SK-N-SH treated with all-trans-retinoic acid at 6 μM for 48 hours (cell line): ENCODE measurements around the gene AUTS2.
"Not testable (repeated sequence)": the region's sequence is repeated elsewhere in the genome, so short reads cannot be mapped to it uniquely, and the experiment has no call there.

Experiments used
- ATAC-seq: fragments of 200-7000 bp; cut with Tn5 transposase; 3 replicates; pipeline ENCODE4 v1.9.1; 2020; ENCODE audit warnings: mild to moderate bottlenecking, moderate library complexity
- ARNTL ChIP-seq: fragments of 450-650 bp; formaldehyde crosslinking; IDR thresholded peaks from 2 replicates; pipeline ENCODE4 v1.5.0; 2020; ENCODE audit warnings: low read depth, mild to moderate bottlenecking, moderate library complexity, borderline replicate concordance
- BACH2 ChIP-seq: fragments of 250-450 bp; sonication (Bioruptor Pico); IDR thresholded peaks from 2 replicates; pipeline ENCODE4 v1.9.0; 2021; ENCODE audit warnings: mild to moderate bottlenecking, borderline replicate concordance
- CSDC2 ChIP-seq: fragments of 250-450 bp; sonication (Bioruptor Pico); IDR thresholded peaks from 2 replicates; pipeline ENCODE4 v1.5.0; 2020; ENCODE audit warnings: mild to moderate bottlenecking, moderate library complexity
- CSRNP3 ChIP-seq: fragments of 250-450 bp; sonication (Bioruptor Pico); IDR thresholded peaks from 2 replicates; pipeline ENCODE4 v1.5.1; 2021; ENCODE audit warnings: mild to moderate bottlenecking, moderate library complexity
- GLIS3 ChIP-seq: fragments of 250-450 bp; sonication (Bioruptor Pico); IDR thresholded peaks from 2 replicates; pipeline ENCODE4 v1.5.0; 2020; ENCODE audit warnings: mild to moderate bottlenecking, moderate library complexity
- OSR1 ChIP-seq: fragments of 250-450 bp; sonication (Bioruptor Pico); IDR thresholded peaks from 2 replicates; pipeline ENCODE4 v1.8.0; 2022; ENCODE audit warnings: moderate library complexity, mild to moderate bottlenecking, inconsistent platforms
- PATZ1 ChIP-seq: fragments of 250-450 bp; sonication (Bioruptor Pico); IDR thresholded peaks from 2 replicates; pipeline ENCODE4 v1.8.0; 2020; ENCODE audit warnings: mild to moderate bottlenecking, moderate library complexity, borderline replicate concordance
- POU6F1 ChIP-seq: fragments of 250-450 bp; sonication (Bioruptor Pico); IDR thresholded peaks from 2 replicates; pipeline ENCODE4 v1.8.0; 2021; ENCODE audit warnings: low read depth, mild to moderate bottlenecking, moderate library complexity, borderline replicate concordance
- PPARA ChIP-seq: fragments of 250-450 bp; sonication (Bioruptor Pico); IDR thresholded peaks from 2 replicates; pipeline ENCODE4 v1.5.0; 2020; ENCODE audit warnings: mild to moderate bottlenecking, borderline replicate concordance
- RARB ChIP-seq: fragments of 250-450 bp; sonication (Bioruptor Pico); IDR thresholded peaks from 2 replicates; pipeline ENCODE4 v1.8.0; 2021; ENCODE audit warnings: mild to moderate bottlenecking, moderate library complexity
- SNAI2 ChIP-seq: fragments of 250-450 bp; sonication (Bioruptor Pico); IDR thresholded peaks from 2 replicates; pipeline ENCODE4 v1.5.0; 2020; ENCODE audit warnings: mild to moderate bottlenecking, moderate library complexity
- TOX ChIP-seq: fragments of 250-450 bp; sonication (Bioruptor Pico); IDR thresholded peaks from 2 replicates; pipeline ENCODE4 v1.8.0; 2021; ENCODE audit warnings: mild to moderate bottlenecking, moderate library complexity, borderline replicate concordance
- TSHZ2 ChIP-seq: fragments of 250-450 bp; sonication (Bioruptor Pico); IDR thresholded peaks from 2 replicates; pipeline ENCODE4 v1.5.0; 2020; ENCODE audit warnings: mild to moderate bottlenecking, moderate library complexity
- ZFP3 ChIP-seq: fragments of 250-450 bp; sonication (Bioruptor Pico); IDR thresholded peaks from 2 replicates; pipeline ENCODE4 v1.5.0; 2020; ENCODE audit warnings: mild to moderate bottlenecking, moderate library complexity
- ZFP30 ChIP-seq: fragments of 450-650 bp; formaldehyde crosslinking; IDR thresholded peaks from 2 replicates; pipeline ENCODE4 v1.5.0; 2022; ENCODE audit warnings: mild to moderate bottlenecking, moderate library complexity
- ZNF565 ChIP-seq: fragments of 450-650 bp; formaldehyde crosslinking; conservative IDR thresholded peaks from 2 replicates; pipeline ENCODE4 v1.5.0; 2020; ENCODE audit warnings: low read depth, mild to moderate bottlenecking, moderate library complexity
- ZNF8 ChIP-seq: fragments of 450-650 bp; formaldehyde crosslinking; IDR thresholded peaks from 2 replicates; pipeline ENCODE4 v1.5.0; 2020; ENCODE audit warnings: mild to moderate bottlenecking, moderate library complexity

The AUTS2 gene

GRCh38 chr7:70727861-70728260, 1129.6 kb downstream of the AUTS2 start:
- TF ChIP-seq CSRNP3 = no peak
- TF ChIP-seq SNAI2 (CRISPR knock-in tag) = no peak
- TF ChIP-seq GLIS3 (CRISPR knock-in tag) = no peak
- TF ChIP-seq TOX (CRISPR knock-in tag) = no peak
- TF ChIP-seq, all 23 proteins: peak for 0
- ATAC-seq = no peak

- no peak for TF ChIP-seq ARNTL (CRISPR knock-in tag)
- TF ChIP-seq ZNF565 = no peak
- no peak for TF ChIP-seq PATZ1 (CRISPR knock-in tag)
- TF ChIP-seq CSRNP3 = no peak
- TF ChIP-seq CSDC2 = no peak
- TF ChIP-seq PPARA (CRISPR knock-in tag) = no peak
- no peak for TF ChIP-seq BACH2 (CRISPR knock-in tag)
- no peak for TF ChIP-seq RARB (CRISPR knock-in tag)
- TF ChIP-seq TSHZ2 (CRISPR knock-in tag) = no peak
- TF ChIP-seq GLIS3 (CRISPR knock-in tag) = no peak
- no peak for TF ChIP-seq ZFP3 (CRISPR knock-in tag)
- no peak for TF ChIP-seq SNAI2 (CRISPR knock-in tag)
- TF ChIP-seq ZFP30 (CRISPR knock-in tag) = no peak
- TF ChIP-seq OSR1 (CRISPR knock-in tag) = no peak
- no peak for TF ChIP-seq POU6F1 (CRISPR knock-in tag)
- no peak for ATAC-seq
These were observed 1130.7 kb downstream of the AUTS2 start for GRCh38 chr7:70728872-70729552.

- ATAC-seq = not testable (repeated sequence)
These were observed 1131.4 kb downstream of the AUTS2 start for GRCh38 chr7:70729553-70730157.

- no peak for ATAC-seq
- TF ChIP-seq TOX (CRISPR knock-in tag) (no peak), ZNF8 (CRISPR knock-in tag) (peak; percentile 92)
These were observed 1132.3 kb downstream of the AUTS2 start for GRCh38 chr7:70730451-70731110.
